NB4 (cell line): ENCODE measurements around the gene AMIGO3.

Experiments
- CTCF ChIP-seq: IDR thresholded peaks from one replicate; pipeline ENCODE4 v1.5.1; 2012; ENCODE audit warnings: low read depth, low read length
- POLR2A ChIP-seq: IDR thresholded peaks from 2 replicates; pipeline ENCODE4 v1.6.1; 2011; ENCODE audit warnings: mild to moderate bottlenecking; ENCODE audit not compliant: insufficient read length; ENCODE audit errors: extremely low read depth

GRCh38 chr3:49761661-49762060 lies 42.2 kb upstream of the AMIGO3 start:
- TF ChIP-seq POLR2A (no peak), CTCF (no peak)
